Neural cell (in vitro differentiated cells): ENCODE data around the gene C5AR1. TPM values are rescaled to one million over a fixed set of nuclear protein-coding genes. Genes with fewer than 3 reads are reported as not detected.

Experiments
- H2AFZ ChIP-seq: fragments of 200-600, 300-800 bp; sonication (generic), shearing (Covaris generic); 2 replicates; pipeline ENCODE4 v1.6.0; 2014; ENCODE audit warnings: low read depth, mild to moderate bottlenecking, antibody characterized with exemption, low read length, moderate library complexity
- H3F3A ChIP-seq: fragments of 200-600 bp; shearing (Covaris generic); 2 replicates; pipeline ENCODE4 v1.6.1; 2016; ENCODE audit warnings: mild to moderate bottlenecking, moderate library complexity, mixed read lengths, antibody characterized with exemption, low read length; ENCODE audit not compliant: insufficient read depth, poor library complexity, severe bottlenecking
- H3K27ac ChIP-seq: fragments of 200-600, 300-800 bp; sonication (generic), shearing (Covaris generic); 2 replicates; pipeline ENCODE4 v1.5.1; 2014; ENCODE audit warnings: mild to moderate bottlenecking, low read length, moderate library complexity
- H3K27me3 ChIP-seq: fragments of 300-800, 200-600 bp; sonication (generic), shearing (Covaris generic); 2 replicates; pipeline ENCODE4 v1.6.0; 2014; ENCODE audit warnings: mild to moderate bottlenecking, low read depth, low read length, moderate library complexity; ENCODE audit not compliant: insufficient read depth
- H3K36me3 ChIP-seq: fragments of 300-800, 200-600 bp; sonication (generic), shearing (Covaris generic); 2 replicates; pipeline ENCODE4 v1.5.1; 2014; ENCODE audit warnings: mild to moderate bottlenecking, antibody characterized with exemption, low read length, moderate library complexity; ENCODE audit not compliant: insufficient read depth
- H3K4me2 ChIP-seq: fragments of 300-800, 200-600 bp; sonication (generic), shearing (Covaris generic); 2 replicates; pipeline ENCODE4 v1.6.0; 2014; ENCODE audit warnings: mild to moderate bottlenecking, low read length
- H3K4me3 ChIP-seq: fragments of 300-800, 200-600 bp; sonication (generic), shearing (Covaris generic); 2 replicates; pipeline ENCODE4 v1.5.1; 2014; ENCODE audit warnings: mild to moderate bottlenecking, low read length, moderate library complexity
- H3K79me2 ChIP-seq: fragments of 200-600 bp; shearing (Covaris generic); replicated peaks from 2 replicates; pipeline ENCODE4 v1.6.0; 2014; ENCODE audit warnings: mild to moderate bottlenecking, low read length, moderate library complexity; ENCODE audit not compliant: insufficient read depth
- H3K9ac ChIP-seq: fragments of 300-800, 200-600 bp; sonication (generic), shearing (Covaris generic); 2 replicates; pipeline ENCODE4 v1.6.1; 2016; ENCODE audit warnings: mild to moderate bottlenecking, low read length, mixed read lengths
- H3K9me2 ChIP-seq: fragments of 200-600 bp; shearing (Covaris generic); 2 replicates; pipeline ENCODE4 v1.6.1; 2016; ENCODE audit warnings: mild to moderate bottlenecking, low read length, mixed read lengths; ENCODE audit not compliant: insufficient read depth
- H3K9me3 ChIP-seq: fragments of 200-600, 300-800 bp; sonication (generic), shearing (Covaris generic); 2 replicates; pipeline ENCODE4 v1.6.1; 2016; ENCODE audit warnings: mild to moderate bottlenecking, mixed run types, low read length, moderate library complexity, mixed read lengths
- H4K20me1 ChIP-seq: fragments of 200-600 bp; shearing (Covaris generic); 2 replicates; pipeline ENCODE4 v1.6.1; 2016; ENCODE audit warnings: mild to moderate bottlenecking, mixed run types; ENCODE audit not compliant: insufficient read depth
- CTCF ChIP-seq: fragments of 450-650 bp; IDR thresholded peaks from 2 replicates; pipeline ENCODE4 v1.5.1; 2014; ENCODE audit warnings: antibody characterized with exemption, mild to moderate bottlenecking, moderate library complexity; ENCODE audit not compliant: poor library complexity, severe bottlenecking
- EP300 ChIP-seq: fragments of 450-650 bp; conservative IDR thresholded peaks from 2 replicates; pipeline ENCODE4 v1.6.1; 2014; ENCODE audit warnings: antibody characterized with exemption, mild to moderate bottlenecking, moderate library complexity; ENCODE audit not compliant: poor library complexity, severe bottlenecking
- EZH2 ChIP-seq: fragments of 200-600, 300-800 bp; shearing (Covaris generic), sonication (generic); IDR thresholded peaks from 2 replicates; pipeline ENCODE4 v1.6.1; 2014; ENCODE audit warnings: antibody characterized with exemption, low read length, borderline replicate concordance, mild to moderate bottlenecking; ENCODE audit not compliant: insufficient read depth, poor library complexity, severe bottlenecking
- MXI1 ChIP-seq: fragments of 450-650 bp; conservative IDR thresholded peaks from 2 replicates; pipeline ENCODE4 v1.6.1; 2014; ENCODE audit warnings: antibody characterized with exemption, mild to moderate bottlenecking; ENCODE audit not compliant: poor library complexity, severe bottlenecking
- POLR2AphosphoS5 ChIP-seq: IDR thresholded peaks from 2 replicates; pipeline ENCODE4 v1.6.1; 2012
- RAD21 ChIP-seq: fragments of 450-650 bp; conservative IDR thresholded peaks from 2 replicates; pipeline ENCODE4 v1.6.1; 2014; ENCODE audit warnings: antibody characterized with exemption, mild to moderate bottlenecking, moderate library complexity
- SMC3 ChIP-seq: fragments of 450-650 bp; conservative IDR thresholded peaks from 2 replicates; pipeline ENCODE4 v1.6.1; 2014; ENCODE audit warnings: antibody characterized with exemption, mild to moderate bottlenecking, moderate library complexity; ENCODE audit not compliant: poor library complexity
- TAF1 ChIP-seq: IDR thresholded peaks from 2 replicates; pipeline ENCODE4 v1.6.1; 2012; ENCODE audit warnings: low read depth
- polyA plus RNA-seq: library from polyadenylated mRNA; depleted of rRNA; stranded (reverse); fragments of >200 nt; gene quantifications from 2 replicates; pipeline ENCODE4 v1.2.3, GENCODE V29; 2014
- TF ChIP-seq, protein P1 (sequence below): IDR thresholded peaks from 2 replicates; pipeline ENCODE4 v1.6.1; 2012; ENCODE audit warnings: borderline replicate concordance

C5AR1 gene
- polyA plus RNA-seq, 1 donor from 2014 or later, result not detected

DNA sequence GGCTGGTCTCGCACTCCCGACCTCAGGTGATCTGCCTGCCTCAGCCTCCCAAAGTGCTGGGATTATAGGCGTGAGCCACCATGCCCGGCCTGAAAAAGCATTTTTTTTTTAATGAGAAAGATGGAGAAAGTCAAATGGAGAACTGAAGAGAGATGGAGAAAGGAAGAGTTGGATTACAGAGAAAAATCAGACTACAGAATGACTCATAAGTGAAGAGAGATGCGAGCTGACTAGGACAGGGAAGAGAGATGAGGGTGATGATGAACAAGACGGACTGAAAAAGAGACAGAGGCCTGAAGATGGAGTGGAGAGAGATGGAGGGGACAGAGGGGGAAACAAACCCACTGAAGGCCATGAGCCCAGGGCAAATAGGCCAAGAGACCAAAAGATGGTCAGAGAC lies 41.0 kb downstream of the C5AR1 start:
- Histone ChIP-seq H3K4me3 (peak overlapping the region; percentile 31), H3K27ac (no peak overlapping the region), H3K36me3 (no peaks in the 10 kb centered on the region), H3K9me3 (no peaks in the 10 kb centered on the region), H3F3A (no peaks in the 10 kb centered on the region), H3K9me2 (no peaks in the 10 kb centered on the region), H3K27me3 (no peaks in the 10 kb centered on the region), H3K9ac (no peak overlapping the region), H2AFZ (no peak overlapping the region), H3K79me2 (peaks cover 12% of the 10 kb centered on the region), H3K4me2 (no peak overlapping the region), H4K20me1 (no peaks in the 10 kb centered on the region)
- TF ChIP-seq TAF1, result no peak
- TF ChIP-seq, protein P1, sequence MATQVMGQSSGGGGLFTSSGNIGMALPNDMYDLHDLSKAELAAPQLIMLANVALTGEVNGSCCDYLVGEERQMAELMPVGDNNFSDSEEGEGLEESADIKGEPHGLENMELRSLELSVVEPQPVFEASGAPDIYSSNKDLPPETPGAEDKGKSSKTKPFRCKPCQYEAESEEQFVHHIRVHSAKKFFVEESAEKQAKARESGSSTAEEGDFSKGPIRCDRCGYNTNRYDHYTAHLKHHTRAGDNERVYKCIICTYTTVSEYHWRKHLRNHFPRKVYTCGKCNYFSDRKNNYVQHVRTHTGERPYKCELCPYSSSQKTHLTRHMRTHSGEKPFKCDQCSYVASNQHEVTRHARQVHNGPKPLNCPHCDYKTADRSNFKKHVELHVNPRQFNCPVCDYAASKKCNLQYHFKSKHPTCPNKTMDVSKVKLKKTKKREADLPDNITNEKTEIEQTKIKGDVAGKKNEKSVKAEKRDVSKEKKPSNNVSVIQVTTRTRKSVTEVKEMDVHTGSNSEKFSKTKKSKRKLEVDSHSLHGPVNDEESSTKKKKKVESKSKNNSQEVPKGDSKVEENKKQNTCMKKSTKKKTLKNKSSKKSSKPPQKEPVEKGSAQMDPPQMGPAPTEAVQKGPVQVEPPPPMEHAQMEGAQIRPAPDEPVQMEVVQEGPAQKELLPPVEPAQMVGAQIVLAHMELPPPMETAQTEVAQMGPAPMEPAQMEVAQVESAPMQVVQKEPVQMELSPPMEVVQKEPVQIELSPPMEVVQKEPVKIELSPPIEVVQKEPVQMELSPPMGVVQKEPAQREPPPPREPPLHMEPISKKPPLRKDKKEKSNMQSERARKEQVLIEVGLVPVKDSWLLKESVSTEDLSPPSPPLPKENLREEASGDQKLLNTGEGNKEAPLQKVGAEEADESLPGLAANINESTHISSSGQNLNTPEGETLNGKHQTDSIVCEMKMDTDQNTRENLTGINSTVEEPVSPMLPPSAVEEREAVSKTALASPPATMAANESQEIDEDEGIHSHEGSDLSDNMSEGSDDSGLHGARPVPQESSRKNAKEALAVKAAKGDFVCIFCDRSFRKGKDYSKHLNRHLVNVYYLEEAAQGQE, result no peak
- TF ChIP-seq CTCF, result no peak
- TF ChIP-seq POLR2AphosphoS5, result no peak
- TF ChIP-seq EP300, result no peak
- no peak for TF ChIP-seq EZH2
- TF ChIP-seq SMC3, result no peak
- TF ChIP-seq MXI1, result no peak
- TF ChIP-seq RAD21, result no peak

DNA sequence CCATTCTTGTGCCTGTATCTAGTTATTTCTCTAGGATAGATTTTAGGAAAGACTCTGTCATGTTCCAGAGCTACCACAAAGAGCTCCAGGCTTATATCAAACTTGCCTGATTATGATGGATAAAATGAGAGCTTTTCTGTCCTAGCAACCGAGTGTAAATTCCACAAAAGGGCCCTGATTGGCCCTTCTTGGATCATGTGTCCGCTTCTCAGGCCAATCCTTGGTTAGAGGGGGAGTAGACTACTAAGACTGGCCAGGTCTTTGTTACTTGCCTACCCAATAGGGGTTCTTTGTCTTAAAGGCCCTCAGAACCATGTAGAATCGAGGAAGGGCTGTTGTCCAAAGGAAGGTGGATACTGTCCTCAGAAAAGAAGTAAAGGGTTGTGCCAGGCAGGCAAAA lies 41.9 kb downstream of the C5AR1 start:
- peaks cover 12% of the 10 kb centered on the region for H3K79me2 ChIP-seq
- no peak overlapping the region for H2AFZ ChIP-seq
- H3K9ac ChIP-seq, result no peak overlapping the region
- H3K9me2 ChIP-seq, result no peaks in the 10 kb centered on the region
- no peaks in the 10 kb centered on the region for H3K9me3 ChIP-seq
- H4K20me1 ChIP-seq, result no peaks in the 10 kb centered on the region
- H3K27me3 ChIP-seq, result no peaks in the 10 kb centered on the region
- no peak for TF ChIP-seq EP300
- no peak for TF ChIP-seq MXI1
- no peak for TF ChIP-seq POLR2AphosphoS5
- TF ChIP-seq TAF1, result no peak
- no peak for TF ChIP-seq SMC3
- TF ChIP-seq EZH2, result no peak
- no peak for TF ChIP-seq CTCF
- TF ChIP-seq, protein P1, result no peak
- no peak for TF ChIP-seq RAD21
- H3K4me3 ChIP-seq, result peak overlapping the region; percentile 31
- H3K27ac ChIP-seq, result peak overlapping the region; percentile 33
- H3F3A ChIP-seq, result no peaks in the 10 kb centered on the region
- H3K4me2 ChIP-seq, result no peak overlapping the region
- H3K36me3 ChIP-seq, result no peaks in the 10 kb centered on the region
